IMR-90 (cell line): Measurements from ENCODE around the gene SARNP. TPM values are rescaled to one million over a fixed set of nuclear protein-coding genes. Genes with fewer than 3 reads are reported as not detected.

Source experiments
- ATAC-seq: fragments of 200-7000 bp; cut with Tn5 transposase; 2 replicates; pipeline ENCODE4 v1.9.1; 2020; ENCODE audit warnings: low read depth, mild to moderate bottlenecking, moderate library complexity
- BruUV-seq: library from RNA; stranded (reverse); fragments of 400-500 nt; replicated peaks from 2 replicates; lab custom pipeline; 2021; lab: Mats Ljungman, UMichigan
- CTCF ChIA-PET: fragments of 300-600 bp; formaldehyde crosslinking; extraction: SDS; loops from one replicate; lab custom pipeline; 2021; ENCODE audit warnings: antibody characterized with exemption; lab: Yijun Ruan, JAX
- POLR2A ChIA-PET: fragments of 300-600 bp; sonication (Branson Sonifier 250); formaldehyde crosslinking; loops from one replicate; lab custom pipeline; 2022; ENCODE audit warnings: antibody characterized with exemption; ENCODE audit not compliant: unreplicated experiment; lab: Charles Lee
- DNase-seq: peaks from one replicate; pipeline ENCODE4 v3.0.0; 2013
- H2AFZ ChIP-seq: replicated peaks from 2 replicates; pipeline ENCODE3; 2013; ENCODE audit warnings: low read length, mild to moderate bottlenecking; ENCODE audit not compliant: poor library complexity
- H2AK5ac ChIP-seq: 2 replicates; pipeline ENCODE4 v1.6.1; 2013; ENCODE audit warnings: low read depth, low read length, inconsistent platforms
- H2AK9ac ChIP-seq: replicated peaks from 2 replicates; pipeline ENCODE3; 2013; ENCODE audit warnings: mild to moderate bottlenecking, low read depth, low read length, moderate library complexity; ENCODE audit not compliant: poor library complexity
- H2BK120ac ChIP-seq: 2 replicates; pipeline ENCODE4 v1.6.1; 2013; ENCODE audit warnings: low read depth, low read length, inconsistent platforms
- H2BK15ac ChIP-seq: 3 replicates; pipeline ENCODE4 v1.6.1; 2013; ENCODE audit warnings: low read depth, low read length, inconsistent platforms
- H2BK20ac ChIP-seq: 2 replicates; pipeline ENCODE4 v1.6.1; 2013; ENCODE audit warnings: low read depth, mild to moderate bottlenecking, inconsistent platforms, low read length, moderate library complexity
- H2BK5ac ChIP-seq: 2 replicates; pipeline ENCODE4 v1.6.1; 2013; ENCODE audit warnings: mild to moderate bottlenecking, low read depth, low read length, inconsistent platforms; ENCODE audit not compliant: poor library complexity, severe bottlenecking
- H3K14ac ChIP-seq: replicated peaks from 2 replicates; pipeline ENCODE4 v1.6.1; 2013; ENCODE audit warnings: low read depth, low read length, inconsistent platforms
- H3K18ac ChIP-seq: 2 replicates; pipeline ENCODE4 v1.6.1; 2013; ENCODE audit warnings: low read depth, low read length, control low read depth
- H3K23ac ChIP-seq: 2 replicates; pipeline ENCODE4 v1.6.1; 2013; ENCODE audit warnings: low read depth, low read length, inconsistent platforms
- H3K27ac ChIP-seq: 2 replicates; pipeline ENCODE4 v1.5.1; 2013; ENCODE audit warnings: mild to moderate bottlenecking, control low read depth, low read length; ENCODE audit not compliant: insufficient read depth
- H3K27me3 ChIP-seq: 2 replicates; pipeline ENCODE4 v1.6.1; 2013; ENCODE audit warnings: low read length; ENCODE audit not compliant: control insufficient read depth, insufficient read depth
- H3K36me3 ChIP-seq: 2 replicates; pipeline ENCODE4 v1.6.1; 2013; ENCODE audit warnings: low read length, mixed read lengths; ENCODE audit not compliant: control insufficient read depth, insufficient read depth
- H3K4ac ChIP-seq: 2 replicates; pipeline ENCODE4 v1.6.1; 2013; ENCODE audit warnings: low read depth, low read length, inconsistent platforms
- H3K4me1 ChIP-seq: 2 replicates; pipeline ENCODE4 v1.6.1; 2013; ENCODE audit warnings: low read length, mixed read lengths; ENCODE audit not compliant: control insufficient read depth, insufficient read depth
- H3K4me2 ChIP-seq: 2 replicates; pipeline ENCODE4 v1.6.1; 2013; ENCODE audit warnings: low read depth, mild to moderate bottlenecking, control low read depth, low read length, moderate library complexity
- H3K4me3 ChIP-seq: 2 replicates; pipeline ENCODE4 v1.5.1; 2013; ENCODE audit warnings: low read depth, mild to moderate bottlenecking, control low read depth, low read length, moderate library complexity; ENCODE audit not compliant: insufficient read depth
- H3K56ac ChIP-seq: 2 replicates; pipeline ENCODE4 v1.6.1; 2013; ENCODE audit warnings: low read length, inconsistent platforms; ENCODE audit not compliant: insufficient read depth; ENCODE audit errors: extremely low read depth
- H3K79me1 ChIP-seq, 2 experiments: 2 replicates each; pipeline ENCODE4 v1.6.1; 2013; ENCODE audit warnings: low read length in 2 of 2, inconsistent platforms in 1 of 2, low read depth in 1 of 2
- H3K9ac ChIP-seq: 2 replicates; pipeline ENCODE4 v1.6.1; 2013; ENCODE audit warnings: low read depth, low read length, control low read depth
- H3K9me1 ChIP-seq: 2 replicates; pipeline ENCODE4 v1.6.1; 2013; ENCODE audit warnings: low read length, inconsistent platforms; ENCODE audit not compliant: insufficient read depth
- H3K9me3 ChIP-seq: 2 replicates; pipeline ENCODE4 v1.6.1; 2013; ENCODE audit warnings: low read length; ENCODE audit not compliant: control insufficient read depth, insufficient read depth
- H4K20me1 ChIP-seq: 2 replicates; pipeline ENCODE4 v1.6.1; 2013; ENCODE audit warnings: low read length, inconsistent platforms; ENCODE audit not compliant: insufficient read depth
- H4K5ac ChIP-seq: 2 replicates; pipeline ENCODE4 v1.6.1; 2013; ENCODE audit warnings: mild to moderate bottlenecking, low read depth, low read length, control low read depth
- H4K8ac ChIP-seq, 2 experiments: 2 replicates each; pipeline ENCODE4 v1.6.1; 2013; ENCODE audit warnings: low read depth in 2 of 2, low read length in 2 of 2, control low read depth in 1 of 2, inconsistent platforms in 1 of 2
- H4K91ac ChIP-seq: 2 replicates; pipeline ENCODE4 v1.6.1; 2013; ENCODE audit warnings: low read depth, low read length, inconsistent platforms; ENCODE audit not compliant: insufficient read depth
- MXI1 ChIP-seq: IDR thresholded peaks from 2 replicates; pipeline ENCODE4 v1.6.1; 2012; ENCODE audit warnings: low read depth, mild to moderate bottlenecking, low read length, moderate library complexity, borderline replicate concordance
- POLR2A ChIP-seq: IDR thresholded peaks from 2 replicates; pipeline ENCODE4 v1.6.1; 2012; ENCODE audit warnings: mild to moderate bottlenecking, low read depth, low read length
- RAD21 ChIP-seq: IDR thresholded peaks from 2 replicates; pipeline ENCODE4 v1.6.1; 2012; ENCODE audit warnings: low read length, improper control_type of control experiment
- RFX5 ChIP-seq: IDR thresholded peaks from 2 replicates; pipeline ENCODE4 v1.8.0; 2012; ENCODE audit warnings: low read depth, mild to moderate bottlenecking, low read length, moderate library complexity
- SMC3 ChIP-seq: fragments of 150-350 bp; IDR thresholded peaks from 2 replicates; pipeline ENCODE4 v1.6.1; 2016; ENCODE audit warnings: low read depth, mild to moderate bottlenecking, antibody characterized with exemption, low read length, moderate library complexity
- WGBS, 2 experiments: methylation state at CpG; one replicate each; pipeline versions ENCODE4 v1.1.5 to v1.1.7; 2013; ENCODE audit warnings: missing lambda C conversion rate in 2 of 2; ENCODE audit not compliant: insufficient read length in 1 of 2; ENCODE audit errors: extremely low coverage in 2 of 2; 5-methylcytosine and 5-hydroxymethylcytosine counted together
- dilution Hi-C: fragments of 300-500 bp; cut with HindIII; formaldehyde crosslinking; loops from one replicate; pipeline ENCODE4 v1.14.3; 2018; ENCODE audit warnings: low sequenced_read_pairs; ENCODE audit not compliant: unreplicated experiment
- in situ Hi-C: fragments of 300-500 bp; cut with MboI; formaldehyde crosslinking; loops from 3 replicates; pipeline ENCODE4 v1.14.3; 2019; ENCODE audit warnings: low sequenced_read_pairs, inconsistent platforms, mixed read lengths
- intact Hi-C: fragments of 100-400 bp; cut with micrococcal nuclease; formaldehyde crosslinking; loops from 2 replicates; pipeline ENCODE4 v1.10.0; 2022
- polyA plus RNA-seq, 3 experiments: library from polyadenylated mRNA; depleted of rRNA; stranded (reverse); fragments of >200 nt; gene quantifications; 2 replicates each; pipeline ENCODE4 v1.2.3, GENCODE V29; 2012; ENCODE audit warnings: low replicate concordance in 1 of 3
- total RNA-seq: library from RNA; depleted of rRNA; stranded (reverse); fragments of >200 nt; gene quantifications from 2 replicates; pipeline ENCODE4 v1.2.3, GENCODE V29; 2012

SARNP gene
- total and polyA plus RNA-seq, 2 of the 4 experiments (the other 2 are of a cell fraction), result 46.8 to 103 TPM

GRCh38 chr12:55831447-55831815 is 13.9 kb upstream of the SARNP start:
- H2BK5ac ChIP-seq, result no peak overlapping the region
- peak overlapping the region; percentile 75 for H3K9ac ChIP-seq

More at GRCh38 chr12:55831447-55831815, 13.9 kb upstream of the SARNP start:
- H3K9me1 ChIP-seq, result peaks cover 13% of the 10 kb centered on the region; the same call in 1 of the 2 replicates
- H4K20me1 ChIP-seq, result no peaks in the 10 kb centered on the region
- peak overlapping the region; percentile 53; the same call in 1 of the 2 replicates for H4K91ac ChIP-seq
- H2AK5ac ChIP-seq, result peak overlapping the region; percentile 65
- ChIA-PET CTCF (interaction anchor here (0.9 to 1.0 kb wide), 2 partner anchors 95 to 99 kb away, joined by 3 read pairs; no protein-coding TSS in a partner anchor), POLR2A (interaction anchor here (0.8 to 2.9 kb wide), 3 partner anchors 14 to 19 kb away, joined by 3 to 19 read pairs (median 4); partner anchors contain the start of genes ORMDL2 and SARNP)
- DNase-seq (no peak), ATAC-seq (no peak)
- peak overlapping the region; percentile 48 for H4K5ac ChIP-seq
- no peak overlapping the region; the same call in 2 of the 3 replicates for H2BK15ac ChIP-seq
- H3K56ac ChIP-seq, result peak overlapping the region; percentile 58; the same call in 1 of the 2 replicates
- peak overlapping the region; percentile 66 for H3K14ac ChIP-seq
- peak overlapping the region; percentile 46; the same call in 1 of the 2 replicates for H3K23ac ChIP-seq
- no peak overlapping the region for H2BK120ac ChIP-seq
- H3K9me3 ChIP-seq, result no peaks in the 10 kb centered on the region
- dilution Hi-C loops (no loop called here), intact Hi-C loops (no loop called here), in situ Hi-C loops (no loop called here)
- peaks cover 14% of the 10 kb centered on the region; the same call in 1 of the 2 replicates for H3K4me1 ChIP-seq
- H3K4me2 ChIP-seq, result peak overlapping the region; percentile 82
- TF ChIP-seq RFX5, result no peak
- TF ChIP-seq MXI1, result no peak
- no peak for TF ChIP-seq SMC3
- no peak for TF ChIP-seq POLR2A
- no peak for TF ChIP-seq RAD21
- peak overlapping the region; percentile 66 for H3K4ac ChIP-seq
- H3K36me3 ChIP-seq, result peaks cover 16% of the 10 kb centered on the region
- peak overlapping the region; percentile 53; the same call in 1 of the 2 replicates for H3K27ac ChIP-seq
- peak overlapping the region; percentile 90 for H2AFZ ChIP-seq
- H2AK9ac ChIP-seq, result peak overlapping the region; percentile 95
- H3K79me1 ChIP-seq, result peaks cover 21 to 58% of the 10 kb centered on the region in 2 experiments
- WGBS, 2 experiments, result no CpG with 5 or more reads among the region's 1 CpG
- no peak overlapping the region; the same call in 1 of the 2 replicates for H3K18ac ChIP-seq
- H3K4me3 ChIP-seq, result peak overlapping the region; percentile 78
- H2BK20ac ChIP-seq, result no peak overlapping the region
- no peaks in the 10 kb centered on the region for H3K27me3 ChIP-seq
- peak overlapping the region; percentile 70 to 96 for H4K8ac ChIP-seq
- BruUV-seq, result no TSS peak
